Hematopoietic multipotent progenitor cell treated with erythropoietin and hydrocortisone succinate and interleukin-3 and kit ligand, for 15 days (in vitro differentiated cells): ENCODE measurements around the gene ITPR2.

Experiments
- DNase-seq: peaks from one replicate; pipeline ENCODE4 v3.0.0-alpha.2; 2015; ENCODE audit warnings: low spot score

The ITPR2 gene

DNA sequence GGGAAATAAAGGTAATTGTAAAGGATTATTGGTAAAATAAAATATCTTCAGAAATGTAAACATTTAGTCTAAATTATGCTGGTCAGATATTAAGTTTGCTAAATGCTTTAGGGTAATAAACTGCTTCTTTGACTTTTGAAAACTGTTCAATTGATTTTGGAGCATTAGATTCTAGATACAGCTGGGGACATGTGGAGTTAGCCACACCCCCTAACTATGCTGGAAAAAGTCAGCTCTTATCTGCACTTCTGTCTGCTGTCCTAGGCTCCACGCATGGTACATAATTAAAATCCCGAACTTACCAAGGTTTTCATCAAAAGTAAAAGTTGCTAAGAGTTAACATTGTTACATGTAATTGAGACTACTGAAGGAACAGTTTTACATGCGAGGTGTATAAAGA, 78.8 kb downstream of the ITPR2 start:
- DNase-seq: no peak

DNA sequence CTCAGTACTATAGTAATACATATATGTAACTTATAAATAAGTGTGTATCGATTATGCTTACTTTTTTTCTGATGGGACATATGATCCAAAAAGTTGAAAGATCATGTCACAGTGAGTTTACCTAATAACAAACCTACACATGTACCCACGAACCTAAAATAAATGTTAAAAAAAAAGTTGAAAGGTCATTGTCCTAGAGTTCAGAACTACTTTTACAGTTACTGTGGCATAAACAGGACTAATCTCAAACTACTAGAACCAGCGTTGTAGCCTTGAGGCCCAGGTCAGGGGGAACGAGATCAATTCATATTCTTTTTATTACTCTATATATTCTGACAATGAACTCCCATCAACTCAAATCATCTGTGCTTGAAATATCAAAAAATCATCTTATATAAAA, 81.8 kb downstream of the ITPR2 start:
- no peak for DNase-seq

DNA sequence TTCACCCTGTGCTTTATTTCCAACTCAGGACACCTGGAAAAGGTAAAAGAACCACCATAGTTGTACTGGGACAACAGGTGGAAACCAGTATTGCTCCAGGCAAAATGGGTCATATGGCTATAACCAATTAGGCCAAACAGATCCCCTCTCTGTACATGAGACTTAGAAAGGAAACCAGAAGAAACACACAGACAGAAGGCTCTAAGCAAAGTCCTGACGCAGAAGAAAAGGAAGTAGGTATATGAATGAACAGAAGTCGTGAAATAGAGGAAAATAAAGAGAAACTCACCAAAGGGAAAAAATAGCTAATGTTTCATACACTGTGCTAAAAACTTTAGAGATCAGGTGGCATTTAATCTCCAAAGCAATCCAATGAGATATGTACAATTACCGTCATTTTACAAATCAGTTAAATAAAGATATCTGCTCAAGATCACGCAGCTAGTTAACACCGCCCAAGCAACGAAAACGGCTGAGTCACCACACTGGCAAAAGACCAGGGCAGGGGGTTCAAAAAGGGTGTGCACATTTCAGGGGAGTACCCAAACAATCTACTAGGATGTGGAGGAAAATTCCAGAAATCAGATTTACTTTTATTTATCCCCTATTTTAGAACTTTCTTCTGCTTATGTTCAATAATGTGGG, 82.3 kb downstream of the ITPR2 start:
- no peak for DNase-seq

DNA sequence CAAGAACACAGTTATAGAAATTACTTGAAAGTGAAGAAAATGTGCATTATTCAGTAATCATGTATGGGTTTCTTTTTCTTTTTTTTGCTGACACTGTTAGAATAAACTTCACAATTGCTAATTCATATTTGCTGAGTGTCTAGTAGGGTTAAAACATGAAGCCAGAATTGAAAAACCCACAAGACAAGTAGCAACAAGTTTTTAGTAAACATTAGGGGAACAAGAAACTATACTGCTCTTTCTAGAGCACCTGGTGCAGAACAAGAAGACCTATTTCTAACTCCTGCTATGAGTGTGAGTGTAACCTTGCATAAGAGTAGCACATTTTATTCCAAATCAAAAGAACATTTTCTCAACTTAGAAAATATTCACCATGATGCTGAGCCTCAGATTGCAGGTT, 83.2 kb downstream of the ITPR2 start:
- no peak for DNase-seq

DNA sequence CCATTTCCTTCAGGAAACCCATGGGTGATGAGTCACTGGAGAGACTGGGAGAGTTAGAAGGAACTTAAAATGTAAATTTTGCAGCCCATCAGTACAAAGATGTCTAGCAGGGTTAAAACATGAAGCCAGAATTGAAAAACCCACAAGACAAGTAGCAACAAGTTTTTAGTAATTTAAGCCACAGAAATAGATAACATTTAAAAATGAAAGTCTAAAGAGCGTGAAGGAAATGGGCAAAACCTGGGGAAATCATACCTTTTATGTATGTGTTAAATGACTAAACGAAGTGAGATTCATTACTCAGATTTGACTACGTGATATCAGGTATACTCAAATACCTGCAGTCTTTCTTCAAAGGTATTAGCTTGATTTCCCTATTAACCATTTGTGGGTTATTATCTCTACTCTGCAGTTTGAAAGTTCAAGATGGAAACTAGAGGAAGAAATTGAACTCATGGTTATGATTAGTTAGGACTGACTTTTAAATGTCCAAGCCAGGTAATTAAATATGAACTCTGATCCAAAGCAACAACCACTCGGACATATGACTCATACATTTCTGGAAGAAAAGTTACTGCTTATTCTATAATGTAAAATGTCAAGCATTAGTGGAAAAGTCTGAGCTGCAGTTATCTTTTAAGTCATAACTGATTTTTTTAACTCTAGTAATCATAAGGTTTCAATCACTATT, 84.1 kb downstream of the ITPR2 start:
- DNase-seq: no peak

DNA sequence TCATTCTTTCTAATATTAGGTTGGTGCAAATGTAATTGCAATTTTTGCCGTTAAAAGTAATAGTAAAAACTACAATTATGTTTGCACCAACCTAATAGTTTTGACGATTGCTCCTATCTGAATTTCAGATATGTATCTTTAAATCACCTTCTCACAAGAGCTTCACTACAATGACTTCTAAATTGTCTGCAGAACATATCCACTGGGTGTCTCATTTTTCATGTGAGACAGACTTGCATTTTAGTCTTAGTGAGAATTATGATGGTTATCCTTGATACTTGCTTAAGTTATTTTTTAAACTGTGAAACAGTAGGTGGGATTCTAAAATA, 84.6 kb downstream of the ITPR2 start:
- no peak for DNase-seq

DNA sequence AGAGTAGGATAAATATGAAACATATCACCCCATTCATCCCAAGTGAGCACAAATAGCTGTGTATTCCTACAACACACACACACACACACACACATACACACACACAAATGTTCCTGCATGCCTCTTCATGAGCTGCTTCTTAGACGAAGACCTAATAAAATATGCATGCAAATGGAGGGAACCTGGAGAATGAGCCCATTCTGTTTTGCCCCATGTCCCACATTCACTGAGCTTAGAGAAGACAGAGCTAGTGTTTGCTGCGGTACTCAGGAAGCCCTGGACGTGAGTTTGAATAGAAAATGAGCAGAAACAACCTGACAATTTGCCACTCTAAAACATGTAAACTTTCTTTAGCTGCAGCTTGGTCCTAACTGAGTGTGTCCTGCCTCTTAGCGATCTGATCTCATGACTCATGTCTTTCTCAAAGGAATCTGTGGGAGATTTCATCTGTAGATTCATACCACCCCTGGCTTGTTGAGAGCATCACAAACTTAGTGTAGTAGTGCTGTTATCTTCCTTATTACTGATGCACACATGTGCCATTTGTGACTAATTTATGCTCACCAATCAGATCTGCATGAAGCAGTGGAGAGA, 86.8 kb downstream of the ITPR2 start:
- no peak for DNase-seq

DNA sequence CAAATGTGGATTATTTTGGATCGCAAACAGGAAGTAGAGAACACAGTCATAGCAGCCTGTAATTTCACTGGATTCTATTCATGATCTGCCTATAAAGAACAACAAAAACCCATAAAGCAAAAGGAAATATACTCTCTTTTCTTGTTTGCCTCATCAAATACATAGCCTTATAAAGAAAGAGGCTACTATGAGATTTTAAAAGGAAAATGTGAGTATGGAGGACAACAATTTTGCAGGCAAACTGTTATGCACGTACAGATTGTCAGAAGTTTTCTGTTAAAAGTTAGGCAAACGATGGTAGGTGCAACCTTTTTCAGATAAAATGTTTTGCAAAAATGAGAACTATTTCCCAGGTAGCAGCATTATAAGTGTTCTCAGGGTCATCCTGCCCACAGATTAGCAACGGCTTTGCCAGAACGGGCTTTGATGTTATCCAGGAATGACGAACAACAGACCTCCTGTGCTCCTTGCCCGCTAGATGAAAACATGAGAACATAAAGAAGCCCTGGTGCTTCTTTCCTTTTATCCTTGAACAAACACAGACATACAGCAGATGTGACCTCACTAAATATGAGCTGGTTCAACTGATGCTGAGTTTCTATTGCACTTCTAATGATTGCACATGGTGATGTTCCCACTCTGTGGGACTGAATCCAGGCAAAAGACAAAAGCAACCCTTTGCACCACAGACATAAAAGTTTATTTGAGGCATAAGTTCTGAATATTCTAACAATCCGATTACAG, 88.1 kb downstream of the ITPR2 start:
- no peak for DNase-seq

DNA sequence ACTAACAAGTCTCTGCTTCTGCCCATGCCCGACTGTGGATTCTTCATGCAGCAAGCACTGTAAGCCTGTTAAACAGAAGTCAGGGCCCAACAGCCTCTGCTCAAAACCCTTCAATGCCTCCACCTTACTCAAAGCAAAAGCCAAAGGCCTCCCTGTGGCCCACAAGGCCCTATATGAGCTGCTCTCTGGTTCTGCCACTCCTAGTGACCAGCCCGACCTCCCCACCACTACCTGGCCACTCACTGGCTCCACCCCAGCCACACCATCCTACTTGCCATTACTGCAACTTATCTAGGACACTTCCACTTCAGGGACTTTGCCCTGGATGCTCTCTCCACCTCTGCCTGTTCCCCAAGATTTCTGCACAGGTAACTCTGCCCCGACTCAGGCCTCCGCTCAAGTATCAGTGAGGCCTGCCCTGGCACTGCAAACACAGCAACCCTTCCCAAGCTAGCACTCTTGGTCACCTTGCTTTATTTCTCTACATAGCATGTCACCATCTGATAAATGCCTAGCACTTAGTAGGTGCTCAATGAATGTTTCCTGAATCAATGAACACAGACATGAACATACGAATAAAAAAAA, 88.9 kb downstream of the ITPR2 start:
- DNase-seq: no peak

DNA sequence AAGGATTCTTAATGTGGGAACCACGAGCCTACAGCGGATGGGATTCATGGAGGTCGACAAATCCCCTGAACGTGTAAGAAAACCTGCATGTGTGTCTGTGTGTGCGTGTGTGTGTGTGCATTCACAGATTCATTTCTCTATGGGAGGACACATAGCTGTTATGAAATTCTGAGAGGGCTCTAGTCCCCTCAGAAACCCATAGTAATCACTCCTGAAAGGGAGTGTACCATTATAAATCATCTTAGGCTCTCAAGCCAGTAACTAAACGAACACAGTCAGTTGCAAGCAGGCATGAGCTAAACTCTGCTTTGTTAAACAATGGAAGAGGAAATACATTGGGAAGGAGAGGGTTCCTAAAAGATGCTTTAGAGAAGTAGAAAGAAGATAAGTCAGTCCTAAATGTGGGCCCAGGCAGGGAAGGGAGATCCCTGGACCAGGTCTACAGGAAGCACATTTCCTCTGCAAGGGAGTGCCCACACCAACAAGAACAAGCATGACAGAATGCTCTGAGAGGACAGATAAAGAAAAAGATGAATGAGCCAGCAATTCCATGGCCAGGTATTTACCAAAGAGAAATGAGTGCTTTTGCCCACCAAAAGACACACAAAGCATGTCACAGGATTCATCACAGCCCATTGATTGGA, 91.3 kb downstream of the ITPR2 start:
- DNase-seq: no peak

DNA sequence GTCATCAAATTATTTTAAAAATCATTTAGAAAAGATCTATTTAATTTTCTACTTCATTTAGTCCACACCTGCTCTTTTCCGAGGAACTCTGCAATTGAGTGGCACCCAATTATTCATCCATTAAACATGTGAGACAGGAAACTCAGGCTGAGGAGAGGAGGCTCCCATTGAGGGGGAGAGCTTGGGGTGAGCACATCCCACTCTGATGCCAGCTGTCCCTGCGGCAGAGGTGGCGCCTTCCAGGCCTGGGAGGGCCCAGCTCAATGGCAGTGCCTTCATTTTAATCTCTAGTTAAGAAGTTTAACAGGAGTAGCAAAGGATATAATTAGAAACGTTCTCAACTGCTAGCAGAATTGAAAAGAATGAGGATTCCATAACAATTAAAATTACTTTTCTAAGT, 92.0 kb downstream of the ITPR2 start:
- no peak for DNase-seq

DNA sequence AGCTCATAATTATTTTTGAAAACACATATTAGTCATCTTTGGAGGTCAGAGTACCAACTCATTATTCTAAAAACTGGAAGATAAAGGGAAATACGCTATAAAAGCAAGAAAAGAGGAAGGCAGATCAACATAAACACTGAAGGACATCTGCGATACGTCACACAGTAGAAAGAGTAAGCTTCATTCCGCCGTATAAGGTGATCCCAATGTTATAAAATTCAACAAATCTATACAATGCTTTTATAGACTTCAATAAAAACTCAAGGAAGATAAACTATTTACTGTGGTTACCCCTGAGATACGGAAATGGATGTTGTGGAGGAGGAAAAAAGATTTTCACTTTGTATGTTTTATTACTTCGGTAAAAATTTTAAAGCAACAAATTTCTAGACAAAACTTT, 92.6 kb downstream of the ITPR2 start:
- DNase-seq: no peak

DNA sequence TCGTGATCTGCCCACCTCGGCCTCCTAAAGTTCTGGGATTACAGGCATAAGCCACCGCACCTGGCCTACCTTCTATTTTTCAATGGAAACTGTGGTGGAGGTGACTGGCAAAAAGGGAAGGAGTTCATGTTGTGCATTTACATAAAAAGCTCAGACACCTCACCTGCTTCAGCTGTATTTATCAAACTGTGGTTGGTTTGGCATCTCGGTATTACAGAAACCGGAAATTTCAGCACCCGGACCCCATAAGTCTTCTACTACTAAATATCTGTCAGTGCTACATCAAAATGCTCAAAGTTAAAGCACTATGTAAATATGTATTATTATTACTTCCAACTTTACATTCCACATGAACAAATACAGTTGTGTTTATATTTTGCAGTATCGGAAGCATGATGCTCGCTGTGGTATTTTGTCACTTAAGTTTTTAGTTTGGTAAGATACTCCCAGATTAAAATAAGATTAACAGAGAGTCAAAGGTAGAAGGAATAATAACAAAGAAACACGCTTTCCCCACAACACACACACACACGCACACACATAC, 95.4 kb downstream of the ITPR2 start:
- no peak for DNase-seq

DNA sequence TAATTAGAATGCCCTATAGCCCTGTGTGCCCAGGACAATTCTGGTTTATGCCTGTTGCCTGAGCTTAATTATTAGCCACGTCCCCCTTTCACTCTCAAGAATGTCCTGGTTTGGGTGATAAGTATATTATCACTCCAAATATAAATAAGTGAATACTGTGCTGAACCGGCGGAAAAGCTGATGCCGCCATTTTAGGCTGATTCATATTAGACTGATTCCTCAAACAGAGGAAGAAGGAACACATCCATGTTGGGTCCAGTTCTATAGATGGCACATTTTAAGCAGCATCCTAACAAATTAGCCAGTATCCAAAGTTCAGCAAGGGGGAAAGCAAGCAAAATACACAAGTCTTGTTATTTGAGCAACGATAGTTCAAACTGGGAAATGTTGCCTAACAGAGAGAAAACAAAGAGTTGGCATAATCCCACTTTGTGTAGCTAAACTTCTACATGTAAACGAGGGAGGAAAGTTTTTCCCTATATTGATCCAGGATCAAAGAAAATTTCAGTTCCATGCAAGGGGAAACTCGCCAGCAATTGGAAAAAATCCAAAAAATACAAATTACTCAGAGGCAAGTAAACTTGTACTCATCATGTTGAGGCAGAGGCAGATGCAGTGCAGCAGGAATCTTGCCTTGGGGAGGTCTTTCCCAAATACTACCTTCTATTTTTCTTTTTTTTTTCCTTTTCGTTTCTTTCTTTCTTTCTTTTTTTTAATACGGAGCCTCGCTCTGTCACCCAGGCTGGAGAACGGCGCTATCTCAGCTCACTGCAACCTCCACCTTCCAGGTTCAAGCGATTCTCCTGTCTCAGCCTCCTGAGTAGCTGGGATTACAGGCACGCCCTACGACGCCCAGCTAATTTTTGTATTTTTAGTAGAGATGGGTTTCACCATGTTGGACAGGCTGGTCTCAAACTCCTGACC, 96.2 kb downstream of the ITPR2 start:
- DNase-seq: no peak

DNA sequence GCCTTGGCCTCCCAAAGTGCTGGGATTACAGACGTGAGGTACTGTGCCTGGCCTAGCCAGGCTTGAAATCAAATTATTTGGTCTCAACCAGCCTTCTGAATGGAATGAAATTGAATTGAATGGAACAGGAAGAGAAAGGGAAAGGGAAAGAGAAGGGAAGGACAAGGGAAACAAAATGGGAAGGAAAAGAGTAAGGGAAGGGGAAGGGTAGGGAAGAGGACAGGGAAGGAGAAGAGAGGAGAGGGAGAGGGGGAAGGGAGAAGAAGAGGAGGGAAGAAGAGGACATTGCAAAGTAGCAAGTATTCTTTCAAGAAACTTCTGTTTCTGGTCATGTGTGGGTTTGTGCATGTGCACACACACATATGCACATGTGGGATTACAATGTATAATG, 97.8 kb downstream of the ITPR2 start:
- no peak for DNase-seq

DNA sequence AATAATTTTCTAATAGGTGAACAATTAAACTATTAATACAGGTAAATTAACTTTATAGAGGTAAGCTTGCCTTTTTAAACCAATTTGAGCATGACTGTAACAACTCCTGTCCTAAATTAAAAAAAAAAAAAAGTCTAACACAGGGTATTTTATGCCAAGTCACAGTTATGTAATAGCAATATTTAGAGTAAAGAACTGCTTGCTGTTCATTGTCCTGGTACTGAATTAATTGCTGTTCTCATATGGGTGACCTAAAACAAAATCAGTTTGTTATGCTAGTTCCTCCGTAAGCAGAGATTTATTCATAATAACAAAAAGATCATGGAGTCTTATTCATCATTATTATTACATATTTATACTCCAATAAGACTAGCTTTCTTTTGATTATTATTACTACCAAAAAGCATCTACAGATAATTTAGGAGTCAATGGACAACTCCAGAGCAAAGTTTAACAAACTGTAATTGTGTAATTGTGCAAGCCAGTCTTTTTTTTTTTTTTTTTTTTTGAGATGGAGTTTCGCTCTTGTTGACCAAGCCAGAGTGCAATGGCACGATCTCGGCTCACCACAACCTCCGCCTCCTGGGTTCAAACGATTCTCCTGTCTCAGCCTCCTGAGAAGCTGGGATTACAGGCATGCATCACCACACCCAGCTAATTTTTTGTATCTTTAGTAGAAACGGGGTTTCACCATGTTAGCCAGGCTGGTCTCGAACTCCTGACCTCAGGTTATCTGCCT, 98.3 kb downstream of the ITPR2 start:
- no peak for DNase-seq

DNA sequence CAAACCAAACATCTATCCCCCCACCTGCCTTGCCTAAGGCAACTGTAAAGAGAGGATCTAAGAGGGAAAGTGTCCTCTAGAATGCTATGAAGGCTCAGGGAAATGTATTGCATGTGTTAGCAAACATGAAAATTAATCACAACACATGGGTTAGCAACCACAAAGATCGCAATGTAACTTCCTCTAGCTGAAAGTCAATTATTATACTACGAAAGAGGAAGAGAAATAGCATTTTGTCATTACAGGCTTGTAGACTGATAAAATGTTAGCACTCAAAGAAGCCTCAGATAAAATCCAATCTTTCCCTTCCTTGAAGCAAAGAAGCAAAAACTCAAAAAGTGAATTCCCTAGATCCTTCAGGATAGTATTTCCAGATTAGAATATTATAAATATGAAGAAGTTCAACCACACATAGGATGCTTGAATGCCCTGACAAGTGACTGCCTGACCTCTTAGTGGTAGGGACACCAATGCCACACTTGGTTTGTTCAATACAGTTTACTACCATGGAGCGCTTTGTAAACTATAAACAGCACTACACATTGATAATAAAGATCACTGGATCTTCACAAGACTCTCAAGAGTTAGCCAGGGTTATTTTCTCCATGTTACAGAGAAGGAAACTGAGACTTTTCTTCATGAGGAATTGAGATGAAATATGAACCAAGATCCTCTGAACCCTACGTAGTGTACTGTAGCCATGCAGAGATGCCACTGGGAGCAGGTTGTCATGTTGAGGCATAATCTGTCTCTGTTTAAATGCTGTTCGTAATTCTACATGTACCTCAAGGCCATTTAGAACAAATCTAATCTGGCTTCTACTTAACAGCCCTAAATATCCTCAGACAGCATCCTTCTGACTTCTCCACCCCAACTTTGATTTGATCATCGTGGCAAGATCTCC, 100.7 kb downstream of the ITPR2 start:
- no peak for DNase-seq

DNA sequence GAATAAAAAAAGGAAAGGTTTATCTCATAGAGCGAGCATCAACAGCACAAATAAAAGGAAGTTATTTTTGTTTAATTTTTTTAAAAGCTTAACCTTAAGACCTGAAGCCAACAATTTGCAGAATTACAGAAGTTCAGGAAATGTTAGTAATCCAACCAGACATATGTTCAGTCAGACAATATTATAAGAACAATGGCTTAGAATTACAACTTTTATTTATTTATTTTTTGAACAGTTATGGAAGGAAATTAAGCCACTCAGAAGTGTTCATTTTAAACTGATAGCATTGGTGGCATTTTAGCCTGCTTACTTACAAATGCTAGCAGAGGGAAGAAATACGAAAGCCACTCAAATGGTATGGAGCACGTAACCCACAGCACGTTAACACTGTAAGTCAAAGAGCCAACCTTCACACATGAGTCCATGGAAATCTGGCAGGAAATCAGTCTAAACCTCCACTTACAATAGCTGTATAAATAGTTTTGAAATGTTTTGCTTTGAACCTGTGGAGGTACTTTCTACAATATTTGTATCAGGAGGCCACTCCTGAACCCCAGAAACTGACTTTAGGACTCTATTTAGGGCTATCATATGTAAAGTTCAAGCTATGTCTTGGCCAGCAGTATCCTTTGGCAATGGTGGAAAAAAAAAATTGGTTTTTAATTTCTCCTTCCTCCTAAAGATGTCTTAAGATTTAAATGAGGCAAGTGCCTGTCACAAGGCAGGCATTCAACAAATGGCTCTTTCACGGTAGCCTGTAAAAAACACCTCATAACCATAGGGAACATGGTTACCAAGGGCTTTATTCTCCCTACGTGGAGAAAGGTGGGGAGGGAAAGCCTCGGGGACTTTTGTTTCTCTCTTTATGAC, 102.3 kb downstream of the ITPR2 start:
- DNase-seq: no peak
